ENCODE data around the gene ALAD. TPM values are rescaled to one million over a fixed set of nuclear protein-coding genes. Genes with fewer than 3 reads are reported as not detected.

ALAD gene
- total RNA-seq, 1 experiment from 2014 or later = 8.9 TPM

- in situ Hi-C loops (cut with HindIII; ENCODE audit: low pct_unique_long_range_greater_than_20kb, low sequenced_read_pairs) = no loop called here
- no peak overlapping the region for H3K27ac ChIP-seq (ENCODE audit: low read length)
- no TSS peak for BruUV-seq (replicated peaks)
- H3K27me3 ChIP-seq (ENCODE audit: control insufficient read depth, insufficient read depth, low read length) = no peaks in the 10 kb centered on the region
- H3K4me3 ChIP-seq (ENCODE audit: low read depth in 2 of 2, low read length in 2 of 2) = no peak overlapping the region
- intact Hi-C loops (cut with micrococcal nuclease; ENCODE audit: unreplicated experiment) = no loop called here
- H3K4me1 ChIP-seq (ENCODE audit: control insufficient read depth, insufficient read depth, low read length) = no peaks in the 10 kb centered on the region
- CTCF ChIA-PET = no interaction called here
- ATAC-seq (no peak), DNase-seq (ENCODE audit: low read depth, low spot score) (no peak)
- TF ChIP-seq CTCF (IDR thresholded peaks at IDR 0.05) (no peak), POLR2AphosphoS5 (IDR thresholded peaks at IDR 0.05; ENCODE audit: low read depth, low read length) (no peak), REST (IDR thresholded peaks at IDR 0.05; ENCODE audit: insufficient read depth in 1 of 2, low read depth in 2 of 2, low read length in 1 of 2) (no peak), SIN3A (IDR thresholded peaks at IDR 0.05; ENCODE audit: borderline replicate concordance, insufficient read depth, low read depth, low read length) (no peak), TCF7L2 (IDR thresholded peaks at IDR 0.05; ENCODE audit: low read depth, low read length) (no peak)
- H3K36me3 ChIP-seq (ENCODE audit: control insufficient read depth, insufficient read depth, low read length) = no peaks in the 10 kb centered on the region
- H3K9me3 ChIP-seq (ENCODE audit: control insufficient read depth, insufficient read depth, low read depth, low read length) = no peaks in the 10 kb centered on the region
- POLR2A ChIA-PET = no interaction called here
These were observed 20.6 kb upstream of the ALAD start for GRCh38 chr9:113421726-113422125.

DNA sequence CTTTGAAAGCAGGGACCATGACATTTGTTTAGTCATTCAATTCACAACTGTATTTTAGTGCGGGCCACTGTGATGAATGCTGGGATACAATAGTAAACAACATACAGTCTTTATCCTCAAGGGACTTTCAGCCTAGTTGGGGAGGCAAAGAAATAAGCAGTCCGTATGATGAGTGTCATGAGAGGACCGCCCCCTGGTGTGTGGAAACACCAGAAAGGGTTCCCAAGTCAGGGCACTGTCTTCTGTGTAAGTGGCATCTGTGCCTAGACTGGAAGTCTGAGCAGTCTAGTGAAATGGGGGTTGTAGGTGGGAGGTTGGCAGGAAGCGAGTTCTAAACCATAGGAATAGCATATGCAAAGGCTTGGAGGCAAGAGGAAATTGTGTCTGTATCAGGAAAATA lies 16.3 kb upstream of the ALAD start:
- DNase-seq (ENCODE audit: low read depth, low spot score) (no peak), ATAC-seq (no peak)
- TF ChIP-seq CTCF (IDR thresholded peaks at IDR 0.05) = no peak
- no peaks in the 10 kb centered on the region for H3K36me3 ChIP-seq (ENCODE audit: control insufficient read depth, insufficient read depth, low read length)
- H3K4me3 ChIP-seq (ENCODE audit: low read depth in 2 of 2, low read length in 2 of 2) = no peak overlapping the region
- in situ Hi-C loops (cut with HindIII; ENCODE audit: low pct_unique_long_range_greater_than_20kb, low sequenced_read_pairs) = no loop called here
- ChIA-PET CTCF (no interaction called here), POLR2A (no interaction called here)
- no peaks in the 10 kb centered on the region for H3K9me3 ChIP-seq (ENCODE audit: control insufficient read depth, insufficient read depth, low read depth, low read length)
- no peaks in the 10 kb centered on the region for H3K27me3 ChIP-seq (ENCODE audit: control insufficient read depth, insufficient read depth, low read length)
- no peaks in the 10 kb centered on the region for H3K4me1 ChIP-seq (ENCODE audit: control insufficient read depth, insufficient read depth, low read length)
- intact Hi-C loops (cut with micrococcal nuclease; ENCODE audit: unreplicated experiment) = no loop called here
- no peak overlapping the region for H3K27ac ChIP-seq (ENCODE audit: low read length)
- BruUV-seq (replicated peaks) = no TSS peak

Measured in Panc1 (cell line).